M059J (cell line): Measurements from ENCODE around the gene UGT1A3. TPM values are rescaled to one million over a fixed set of nuclear protein-coding genes. Genes with fewer than 3 reads are reported as not detected.

Source experiments
- DNase-seq: peaks from one replicate; pipeline ENCODE4 v3.0.0-alpha.2; 2012; ENCODE audit warnings: low read depth
- total RNA-seq: library from RNA; depleted of rRNA; stranded (reverse); fragments of >200 nt; shearing (Covaris generic); gene quantifications from 2 replicates; pipeline ENCODE4 v1.2.3, GENCODE V29; 2014

UGT1A3 gene
- total RNA-seq, 1 experiment from 2014 or later: not detected

GRCh38 chr2:233758141-233758540 is 29.3 kb downstream of the UGT1A3 start:
- DNase-seq: no peak

DNA sequence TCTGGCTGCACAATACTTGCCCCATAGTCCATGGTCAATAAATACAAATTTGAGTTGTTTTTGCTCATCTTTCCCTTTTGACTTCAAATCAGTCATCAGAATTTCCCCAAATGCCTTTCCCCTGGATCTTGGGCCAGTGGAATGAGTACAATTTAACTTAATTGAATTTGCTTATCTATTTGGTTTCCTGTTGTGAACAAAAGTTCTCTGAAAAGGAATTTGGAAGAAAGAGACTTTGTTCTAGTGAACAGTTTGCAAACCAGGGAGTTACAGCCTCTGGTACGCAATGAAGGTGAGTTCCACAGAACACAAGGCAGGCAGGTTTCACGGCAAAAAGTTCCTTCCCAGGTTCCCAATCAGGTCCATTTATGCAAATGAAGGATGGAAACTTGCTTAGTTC is 30.0 kb downstream of the UGT1A3 start:
- DNase-seq: no peak

DNA sequence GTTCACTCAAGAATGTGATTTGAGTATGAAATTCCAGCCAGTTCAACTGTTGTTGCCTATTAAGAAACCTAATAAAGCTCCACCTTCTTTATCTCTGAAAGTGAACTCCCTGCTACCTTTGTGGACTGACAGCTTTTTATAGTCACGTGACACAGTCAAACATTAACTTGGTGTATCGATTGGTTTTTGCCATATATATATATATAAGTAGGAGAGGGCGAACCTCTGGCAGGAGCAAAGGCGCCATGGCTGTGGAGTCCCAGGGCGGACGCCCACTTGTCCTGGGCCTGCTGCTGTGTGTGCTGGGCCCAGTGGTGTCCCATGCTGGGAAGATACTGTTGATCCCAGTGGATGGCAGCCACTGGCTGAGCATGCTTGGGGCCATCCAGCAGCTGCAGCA is 31.2 kb downstream of the UGT1A3 start, which contains the start of gene UGT1A1:
Gene UGT1A1, plus strand, starts transcription at position 228 of the 400 bp plus-strand sequence. Its CDS starts 18 bp downstream, at position 246.
- no peak for DNase-seq

DNA sequence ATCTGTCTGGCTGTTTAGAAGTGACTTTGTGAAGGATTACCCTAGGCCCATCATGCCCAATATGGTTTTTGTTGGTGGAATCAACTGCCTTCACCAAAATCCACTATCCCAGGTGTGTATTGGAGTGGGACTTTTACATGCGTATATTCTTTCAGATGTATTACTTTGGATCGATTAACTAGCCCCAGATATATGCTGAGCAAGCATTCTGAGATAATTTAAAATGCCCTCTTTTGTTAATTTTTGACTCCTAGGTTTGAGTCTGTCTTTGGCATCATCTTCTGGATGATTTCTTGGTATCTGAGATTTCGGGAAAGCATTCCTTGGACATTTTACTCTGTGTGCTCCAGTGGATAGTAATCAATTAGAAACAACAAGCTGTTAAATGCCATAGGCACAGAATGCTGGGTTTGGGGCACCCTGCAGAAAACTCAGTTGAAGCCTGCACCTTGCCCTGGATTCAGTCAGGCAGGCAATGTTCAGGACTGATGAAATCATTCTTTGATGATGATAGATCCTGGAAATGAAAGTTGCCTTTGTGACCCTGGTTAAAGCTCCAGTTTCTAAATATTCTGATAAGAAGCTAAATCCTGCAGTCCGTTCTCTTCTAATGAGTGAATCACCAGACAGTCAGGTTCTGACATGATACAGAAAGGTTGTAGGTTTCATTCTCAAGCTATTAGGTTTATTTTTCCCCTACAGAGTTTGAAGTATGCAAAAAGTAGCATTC is 32.4 kb downstream of the UGT1A3 start:
- peak; percentile 40 for DNase-seq

DNA sequence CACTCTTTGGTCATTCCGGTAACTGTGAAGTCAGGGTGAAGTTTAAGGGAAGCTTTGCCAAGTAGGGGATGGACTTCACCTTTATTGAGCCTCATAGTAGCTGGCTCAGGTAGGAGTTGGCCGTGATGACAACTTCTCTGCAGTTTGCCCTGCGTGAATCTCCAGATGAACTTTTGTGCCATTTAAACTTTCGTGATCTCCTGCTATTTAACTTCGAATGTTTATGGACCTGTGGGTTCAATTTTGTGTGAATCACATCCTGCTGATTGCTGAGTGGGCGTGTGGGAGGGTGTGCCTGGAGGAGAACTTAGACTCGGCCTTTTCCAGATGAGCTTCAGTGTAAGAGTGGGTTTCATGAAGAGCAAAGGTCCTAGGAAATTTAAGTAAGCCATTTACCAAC is 35.4 kb downstream of the UGT1A3 start:
- DNase-seq: peak; percentile 84

DNA sequence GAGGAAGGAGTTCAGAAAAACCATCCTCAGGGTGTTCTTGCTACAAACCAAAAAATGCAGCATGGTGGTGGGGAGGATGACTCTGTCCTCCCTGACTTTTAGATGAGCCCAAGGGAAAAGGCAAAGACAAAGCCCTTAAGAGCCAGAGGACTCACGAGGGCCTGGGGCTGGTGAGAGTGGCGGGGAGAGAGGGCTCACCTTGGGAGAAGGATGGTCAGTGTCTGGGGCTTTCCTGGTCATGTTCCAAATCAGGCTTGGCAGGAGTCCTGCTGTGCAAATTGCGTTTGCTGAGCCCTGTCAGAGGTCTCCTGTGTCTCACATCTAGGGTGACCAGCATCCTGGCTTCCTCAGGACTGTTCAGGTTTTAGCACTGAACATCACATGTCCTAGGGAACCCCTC is 35.9 kb downstream of the UGT1A3 start:
- DNase-seq: peak; percentile 62

- no peak for DNase-seq
Observed at GRCh38 chr2:233766416-233766815, 37.6 kb downstream of the UGT1A3 start.

GRCh38 chr2:233768076-233768475 is 39.2 kb downstream of the UGT1A3 start:
- peak; percentile 7 for DNase-seq

DNA sequence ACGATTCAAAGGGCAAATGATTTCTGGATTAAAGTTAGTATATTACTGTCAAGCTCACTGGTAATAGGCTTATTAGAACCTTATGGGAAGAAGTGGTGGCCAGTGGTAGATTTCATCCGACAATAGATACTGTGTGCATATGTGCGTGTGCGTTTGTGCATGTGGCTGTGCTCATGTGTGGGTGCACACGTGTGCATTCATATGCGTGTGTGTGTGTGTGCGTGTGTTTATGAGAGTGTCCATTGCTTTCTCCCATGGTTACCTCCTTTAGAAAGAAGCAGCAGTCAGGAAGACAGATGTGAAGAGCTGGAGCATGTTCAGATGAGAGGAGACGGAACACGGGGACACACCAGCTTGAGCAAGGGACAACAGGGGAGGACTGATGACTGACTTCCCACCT is 40.4 kb downstream of the UGT1A3 start:
- no peak for DNase-seq

DNA sequence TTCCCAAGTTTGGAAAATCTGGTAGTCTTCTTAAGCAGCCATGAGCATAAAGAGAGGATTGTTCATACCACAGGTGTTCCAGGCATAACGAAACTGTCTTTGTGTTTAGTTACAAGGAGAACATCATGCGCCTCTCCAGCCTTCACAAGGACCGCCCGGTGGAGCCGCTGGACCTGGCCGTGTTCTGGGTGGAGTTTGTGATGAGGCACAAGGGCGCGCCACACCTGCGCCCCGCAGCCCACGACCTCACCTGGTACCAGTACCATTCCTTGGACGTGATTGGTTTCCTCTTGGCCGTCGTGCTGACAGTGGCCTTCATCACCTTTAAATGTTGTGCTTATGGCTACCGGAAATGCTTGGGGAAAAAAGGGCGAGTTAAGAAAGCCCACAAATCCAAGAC is 43.3 kb downstream of the UGT1A3 start:
- no peak for DNase-seq

DNA sequence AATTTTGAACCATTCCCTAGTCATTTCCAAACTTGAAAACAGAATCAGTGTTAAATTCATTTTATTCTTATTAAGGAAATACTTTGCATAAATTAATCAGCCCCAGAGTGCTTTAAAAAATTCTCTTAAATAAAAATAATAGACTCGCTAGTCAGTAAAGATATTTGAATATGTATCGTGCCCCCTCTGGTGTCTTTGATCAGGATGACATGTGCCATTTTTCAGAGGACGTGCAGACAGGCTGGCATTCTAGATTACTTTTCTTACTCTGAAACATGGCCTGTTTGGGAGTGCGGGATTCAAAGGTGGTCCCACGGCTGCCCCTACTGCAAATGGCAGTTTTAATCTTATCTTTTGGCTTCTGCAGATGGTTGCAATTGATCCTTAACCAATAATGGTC is 43.7 kb downstream of the UGT1A3 start:
- DNase-seq: no peak

- no peak for DNase-seq
Observed at GRCh38 chr2:233773854-233774253, 45.0 kb downstream of the UGT1A3 start.

- DNase-seq: no peak
Observed at GRCh38 chr2:233775414-233775813, 46.6 kb downstream of the UGT1A3 start.

GRCh38 chr2:233778030-233778429 is 49.2 kb downstream of the UGT1A3 start, which contains the start of gene MROH2A:
MROH2A (plus strand) TSS chr2:233778330; CDS start chr2:233779359, 1,029 bp downstream.
- DNase-seq: no peak

- DNase-seq: no peak
Observed at GRCh38 chr2:233779722-233780121, 50.9 kb downstream of the UGT1A3 start.

- no peak for DNase-seq
Observed at GRCh38 chr2:233780771-233781170, 51.9 kb downstream of the UGT1A3 start.

DNA sequence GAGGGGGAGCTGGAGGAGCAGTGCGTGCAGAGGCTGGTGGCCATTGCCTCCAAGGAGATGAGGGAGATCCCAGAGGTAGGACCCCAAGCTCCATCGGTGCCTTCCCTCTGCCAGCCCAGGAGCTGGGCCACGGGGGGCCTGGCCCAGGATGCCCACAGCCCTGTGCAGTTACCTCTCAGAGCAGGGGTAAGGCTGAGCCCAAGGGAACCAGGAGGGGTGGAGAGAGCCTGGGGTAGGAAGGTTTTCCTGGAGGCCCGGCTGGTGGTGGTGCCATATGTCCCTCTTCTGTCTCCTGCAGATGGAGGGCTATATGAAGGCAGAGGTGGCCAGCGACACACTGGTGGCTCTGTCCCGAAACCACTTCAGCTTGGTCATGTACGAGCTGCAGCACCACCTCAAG is 60.7 kb downstream of the UGT1A3 start:
- no peak for DNase-seq

GRCh38 chr2:233791151-233791882 is 62.5 kb downstream of the UGT1A3 start:
- DNase-seq: no peak

GRCh38 chr2:233791883-233792329 is 63.1 kb downstream of the UGT1A3 start:
- DNase-seq: no peak

DNA sequence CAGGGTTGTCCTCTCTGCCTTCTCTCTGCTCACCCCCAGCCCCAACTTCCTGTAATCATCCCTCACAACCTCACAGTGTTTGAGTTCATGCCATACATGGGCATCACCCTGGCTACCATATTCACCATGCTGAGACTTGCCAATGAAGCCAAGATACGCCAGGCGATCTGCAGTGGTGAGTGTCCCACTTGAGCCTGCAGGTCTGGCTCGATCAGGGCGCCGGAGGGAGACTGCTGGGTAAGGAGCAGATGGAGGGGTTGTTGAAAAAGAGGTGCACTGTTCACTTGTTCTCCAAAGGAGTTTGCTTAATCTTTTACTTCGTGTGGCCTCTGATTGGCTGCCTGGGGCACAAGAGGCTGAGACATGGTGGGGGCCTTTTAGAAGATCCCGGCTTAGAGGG is 63.9 kb downstream of the UGT1A3 start:
- no peak for DNase-seq

DNA sequence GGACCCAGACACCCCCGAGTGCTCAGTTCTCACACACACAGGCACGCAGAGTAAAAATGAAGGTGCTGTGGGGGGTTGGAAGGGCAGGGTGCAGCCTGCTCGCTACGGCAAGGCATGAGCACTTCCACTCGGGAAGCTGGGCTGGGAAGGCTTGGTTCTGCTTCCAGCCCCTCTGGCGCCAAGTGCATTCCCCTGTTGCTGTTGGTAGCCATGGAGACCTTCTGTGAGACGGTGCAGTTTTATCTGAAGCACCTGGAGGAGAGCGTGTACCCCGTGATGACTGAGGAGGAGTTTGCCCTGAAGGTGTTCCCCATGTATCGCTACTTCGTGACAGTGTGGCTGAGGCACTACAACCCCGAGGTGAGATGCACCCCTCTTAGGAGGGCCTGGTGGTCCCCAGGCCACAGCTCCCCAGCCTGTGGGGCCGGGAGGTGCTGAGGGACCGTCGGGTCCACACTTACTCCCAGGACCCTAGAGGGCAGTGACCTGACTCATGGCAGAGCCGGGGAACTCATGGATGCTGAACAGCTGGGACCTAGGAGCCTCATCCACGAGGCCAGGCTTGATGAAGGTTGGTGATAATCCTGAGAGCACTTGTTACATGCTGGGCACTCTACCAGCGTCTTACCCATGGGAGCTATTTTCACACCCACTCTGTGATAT is 64.8 kb downstream of the UGT1A3 start:
- peak; percentile 4 for DNase-seq

- no peak for DNase-seq
Observed at GRCh38 chr2:233794128-233794658, 65.4 kb downstream of the UGT1A3 start.
